Stimulated activated memory B cell treated with anti-CD40 and anti-IgM and Interleukin-4, amounts not matched to agents 10 μg/mL and 1 μg/mL and 100 μg/mL, for 72 hours (primary cell): ENCODE data around the gene PXMP2.

Experiments used
- ATAC-seq: fragments of 150-1000 bp; cut with Tn5 transposase; 2 replicates; pipeline ENCODE4 v1.10.0; 2021
- H3K27ac Mint-ChIP-seq: one replicate; pipeline ENCODE4 v1.8.0; 2022; ENCODE audit warnings: mild to moderate bottlenecking, mixed read lengths
- H3K27me3 Mint-ChIP-seq: one replicate; pipeline ENCODE4 v1.8.0; 2022; ENCODE audit warnings: mixed read lengths
- H3K36me3 Mint-ChIP-seq: one replicate; pipeline ENCODE4 v1.8.0; 2022; ENCODE audit warnings: mixed read lengths
- H3K4me1 Mint-ChIP-seq: one replicate; pipeline ENCODE4 v1.8.0; 2022; ENCODE audit warnings: mixed read lengths
- H3K4me3 Mint-ChIP-seq: one replicate; pipeline ENCODE4 v1.8.0; 2022; ENCODE audit warnings: mild to moderate bottlenecking, moderate library complexity, mixed read lengths
- H3K9me3 Mint-ChIP-seq: one replicate; pipeline ENCODE4 v1.8.0; 2022; ENCODE audit warnings: mixed read lengths

Gene PXMP2

DNA sequence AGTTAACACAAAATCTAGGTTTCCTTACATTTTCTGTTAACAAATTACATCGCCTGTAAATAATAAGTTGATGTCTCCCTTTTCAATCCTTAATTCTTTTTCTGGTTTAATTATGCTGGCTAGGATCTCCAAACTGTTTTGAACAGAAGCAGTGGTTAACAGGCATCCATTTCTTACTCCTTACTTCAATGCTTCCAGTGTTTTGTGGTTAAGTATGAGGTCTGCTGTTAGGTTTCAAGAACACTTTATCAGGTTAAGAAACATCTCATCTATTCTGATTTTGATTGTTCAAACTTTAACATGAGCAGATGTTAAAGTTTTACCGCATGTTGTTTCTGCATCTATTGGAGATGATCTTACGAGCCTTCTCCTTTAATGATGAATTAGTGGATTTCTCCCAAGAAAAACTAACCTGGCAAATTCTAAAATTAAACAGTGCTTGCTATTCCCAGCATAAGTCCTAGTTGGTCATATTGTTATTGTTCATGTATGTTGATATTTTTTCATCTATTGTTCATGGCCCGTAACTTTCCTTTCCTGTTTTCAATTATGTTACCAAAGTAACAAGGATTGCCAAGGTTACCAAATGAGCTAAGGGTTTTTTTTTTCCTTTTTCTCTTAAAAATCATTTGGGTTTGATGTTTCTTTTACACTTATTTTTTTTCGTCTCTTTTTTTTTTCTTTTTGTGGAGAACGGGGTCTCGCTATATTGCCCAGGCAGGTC is 33.7 kb upstream of the PXMP2 start:
- no peak for ATAC-seq
- no peak overlapping the region for H3K27ac Mint-ChIP-seq
- H3K4me1 Mint-ChIP-seq = no peaks in the 10 kb centered on the region
- peaks cover 63% of the 10 kb centered on the region for H3K36me3 Mint-ChIP-seq
- no peak overlapping the region for H3K4me3 Mint-ChIP-seq
- no peaks in the 10 kb centered on the region for H3K27me3 Mint-ChIP-seq
- H3K9me3 Mint-ChIP-seq = no peaks in the 10 kb centered on the region

DNA sequence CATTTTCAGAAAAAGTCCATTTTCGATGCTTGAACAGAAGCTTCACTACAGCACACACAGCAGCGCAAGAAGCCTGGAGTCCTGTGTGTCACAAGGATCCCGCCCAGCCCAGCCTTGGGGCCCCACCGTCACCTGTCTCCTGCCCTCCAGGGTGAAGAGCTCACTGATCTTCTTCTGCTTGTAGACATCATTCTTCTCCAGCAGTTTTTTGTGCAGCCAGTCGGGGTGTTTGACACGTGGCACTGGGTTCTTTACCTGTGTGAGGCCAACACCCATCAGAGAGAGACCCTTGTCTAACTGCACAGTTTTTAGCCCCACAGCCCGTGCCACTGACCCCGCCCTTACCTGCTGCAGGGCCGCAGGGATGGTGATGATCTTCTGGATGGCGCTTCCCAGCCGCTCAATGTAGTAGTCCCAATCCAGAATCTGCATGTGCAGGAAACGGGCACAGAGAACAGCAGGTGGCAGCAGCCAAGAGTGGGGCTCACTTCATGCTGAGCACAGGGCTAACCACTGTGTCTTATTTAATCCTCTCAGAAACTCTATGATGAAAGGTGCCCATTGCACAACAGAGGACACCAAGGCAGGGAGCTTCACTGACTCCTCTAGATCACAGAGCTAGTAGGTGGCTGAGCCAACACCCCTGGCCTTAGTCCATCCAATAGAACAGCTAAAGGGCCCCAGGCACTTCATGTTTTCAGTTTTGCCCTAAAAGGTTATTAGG is 30.2 kb upstream of the PXMP2 start:
- H3K4me1 Mint-ChIP-seq = no peaks in the 10 kb centered on the region
- no peak overlapping the region for H3K27ac Mint-ChIP-seq
- H3K4me3 Mint-ChIP-seq = no peak overlapping the region
- no peaks in the 10 kb centered on the region for H3K9me3 Mint-ChIP-seq
- ATAC-seq = no peak
- peaks cover 71% of the 10 kb centered on the region for H3K36me3 Mint-ChIP-seq
- H3K27me3 Mint-ChIP-seq = no peaks in the 10 kb centered on the region

DNA sequence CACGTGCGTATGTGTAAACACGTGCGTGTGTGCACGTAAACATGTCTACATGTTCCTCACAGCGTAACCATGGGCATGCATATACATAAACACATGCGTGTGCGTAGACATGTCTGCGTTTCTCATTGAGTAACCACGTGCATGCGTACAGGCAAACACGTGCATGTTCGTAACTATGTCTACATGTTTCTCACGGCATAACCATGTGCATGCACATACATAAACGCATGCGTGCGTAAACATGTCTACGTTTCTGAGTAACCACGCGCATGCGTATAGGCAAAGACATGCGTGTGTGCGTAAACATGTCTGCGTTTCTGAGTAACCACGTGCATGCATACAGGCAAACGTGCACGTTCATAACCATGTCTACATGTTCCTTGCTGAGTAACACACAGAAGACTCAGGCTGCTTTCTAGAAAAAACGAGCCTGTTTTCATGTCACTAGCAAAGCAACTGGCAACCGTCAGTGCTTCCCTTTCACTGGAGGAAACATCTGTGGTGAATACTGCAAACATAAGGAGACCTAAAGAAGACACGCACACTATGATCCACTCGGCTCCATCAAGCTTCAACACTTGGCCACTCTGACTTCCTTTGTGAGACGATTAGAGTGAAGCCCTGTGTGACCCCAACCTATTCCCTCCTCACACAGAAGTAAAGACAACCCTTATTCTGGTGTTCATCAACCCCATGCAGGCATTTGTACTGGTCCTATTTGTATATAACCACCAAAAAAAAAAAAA is 29.1 kb upstream of the PXMP2 start:
- Mint-ChIP-seq H3K36me3 (peaks cover 74% of the 10 kb centered on the region), H3K27ac (no peak overlapping the region), H3K4me1 (peaks cover 4% of the 10 kb centered on the region), H3K4me3 (no peak overlapping the region), H3K9me3 (no peaks in the 10 kb centered on the region), H3K27me3 (no peaks in the 10 kb centered on the region)
- ATAC-seq = no peak

DNA sequence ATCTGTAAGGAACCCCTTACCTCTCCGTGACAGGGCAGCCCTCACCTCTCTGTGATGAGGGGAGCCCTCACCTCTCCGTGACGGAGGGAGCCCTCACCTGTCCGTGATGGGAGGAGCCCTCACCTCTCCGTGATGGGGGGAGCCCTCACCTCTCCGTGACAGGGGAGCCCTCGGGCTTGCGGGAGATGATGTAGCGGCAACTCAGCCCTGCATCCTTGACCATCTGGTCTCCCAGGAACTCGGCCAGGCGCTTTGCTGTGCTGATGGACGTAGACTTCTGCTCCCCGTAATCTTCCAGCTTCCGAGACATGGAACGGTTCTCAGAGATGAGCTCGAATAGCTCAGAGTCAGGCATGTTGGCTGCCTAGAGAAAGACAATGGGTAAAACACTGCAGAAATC is 28.2 kb upstream of the PXMP2 start:
- no peaks in the 10 kb centered on the region for H3K9me3 Mint-ChIP-seq
- no peak for ATAC-seq
- H3K27me3 Mint-ChIP-seq = no peaks in the 10 kb centered on the region
- H3K36me3 Mint-ChIP-seq = peaks cover 73% of the 10 kb centered on the region
- H3K4me1 Mint-ChIP-seq = peaks cover 4% of the 10 kb centered on the region
- no peak overlapping the region for H3K27ac Mint-ChIP-seq
- H3K4me3 Mint-ChIP-seq = no peak overlapping the region

DNA sequence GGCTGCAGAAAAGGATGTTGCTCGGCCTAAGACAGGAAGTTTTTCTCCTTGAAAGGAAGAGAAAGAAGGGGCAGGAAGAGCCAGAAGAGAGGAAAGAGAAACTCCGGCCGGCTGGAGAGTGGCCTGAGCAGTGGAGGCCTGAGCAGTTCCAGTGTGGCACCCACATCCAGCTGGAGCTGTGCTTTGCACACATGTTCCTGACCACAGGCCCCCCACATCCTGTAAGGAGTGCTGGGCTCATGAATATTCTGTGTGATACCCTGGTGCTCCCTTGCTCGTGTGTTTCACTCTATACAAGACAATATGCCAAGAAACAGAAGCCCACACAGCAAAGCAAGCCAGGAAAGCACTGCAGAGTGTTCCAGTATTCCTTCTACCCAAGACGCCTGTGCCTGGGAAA is 27.3 kb upstream of the PXMP2 start:
- Mint-ChIP-seq H3K27me3 (no peaks in the 10 kb centered on the region), H3K36me3 (peaks cover 72% of the 10 kb centered on the region), H3K9me3 (no peaks in the 10 kb centered on the region), H3K27ac (no peak overlapping the region), H3K4me3 (no peak overlapping the region), H3K4me1 (peaks cover 4% of the 10 kb centered on the region)
- no peak for ATAC-seq

DNA sequence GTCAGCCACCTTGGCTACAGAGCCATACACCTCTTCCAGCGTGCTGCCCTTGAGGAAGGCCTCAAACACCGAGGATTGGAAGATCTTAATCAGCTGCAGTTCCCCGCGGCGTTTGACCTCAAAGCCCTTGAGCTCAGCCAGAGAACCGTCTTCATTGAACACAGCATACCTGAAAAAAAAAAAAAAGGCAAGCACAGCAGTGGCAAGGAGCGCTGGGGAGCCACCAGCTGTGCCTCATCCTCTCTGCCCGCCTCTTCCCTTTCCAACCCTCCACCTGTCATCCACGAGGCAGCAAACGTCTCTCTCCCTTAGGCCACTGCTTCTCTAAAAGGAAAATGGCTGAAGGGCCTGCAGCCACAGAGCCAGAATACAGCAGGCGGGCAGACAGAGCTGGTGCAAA is 26.4 kb upstream of the PXMP2 start:
- peaks cover 4% of the 10 kb centered on the region for H3K4me1 Mint-ChIP-seq
- H3K27me3 Mint-ChIP-seq = no peaks in the 10 kb centered on the region
- peaks cover 81% of the 10 kb centered on the region for H3K36me3 Mint-ChIP-seq
- H3K4me3 Mint-ChIP-seq = no peak overlapping the region
- no peak for ATAC-seq
- no peaks in the 10 kb centered on the region for H3K9me3 Mint-ChIP-seq
- H3K27ac Mint-ChIP-seq = no peak overlapping the region

DNA sequence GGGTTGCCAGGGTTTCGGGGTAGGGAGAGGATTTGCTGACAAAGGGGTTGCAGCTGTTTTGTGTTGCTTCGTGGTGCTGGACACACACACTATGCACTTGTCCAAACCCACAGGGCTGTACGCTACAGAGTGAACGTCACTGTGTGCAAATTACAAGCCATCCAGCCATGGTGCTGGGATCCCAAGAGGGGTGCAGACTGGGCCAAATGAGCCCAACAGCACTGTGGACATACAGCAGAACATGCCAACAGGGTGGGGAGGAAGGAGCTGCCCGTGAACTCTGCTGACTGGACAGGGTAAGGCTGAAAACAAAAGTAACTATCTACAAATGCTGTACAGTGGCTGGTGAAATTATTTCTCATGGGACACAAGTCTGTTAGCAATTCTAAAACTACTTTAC is 25.4 kb upstream of the PXMP2 start:
- H3K27ac Mint-ChIP-seq = no peak overlapping the region
- peaks cover 84% of the 10 kb centered on the region for H3K36me3 Mint-ChIP-seq
- H3K27me3 Mint-ChIP-seq = no peaks in the 10 kb centered on the region
- peaks cover 4% of the 10 kb centered on the region for H3K4me1 Mint-ChIP-seq
- H3K4me3 Mint-ChIP-seq = no peak overlapping the region
- no peaks in the 10 kb centered on the region for H3K9me3 Mint-ChIP-seq
- no peak for ATAC-seq

DNA sequence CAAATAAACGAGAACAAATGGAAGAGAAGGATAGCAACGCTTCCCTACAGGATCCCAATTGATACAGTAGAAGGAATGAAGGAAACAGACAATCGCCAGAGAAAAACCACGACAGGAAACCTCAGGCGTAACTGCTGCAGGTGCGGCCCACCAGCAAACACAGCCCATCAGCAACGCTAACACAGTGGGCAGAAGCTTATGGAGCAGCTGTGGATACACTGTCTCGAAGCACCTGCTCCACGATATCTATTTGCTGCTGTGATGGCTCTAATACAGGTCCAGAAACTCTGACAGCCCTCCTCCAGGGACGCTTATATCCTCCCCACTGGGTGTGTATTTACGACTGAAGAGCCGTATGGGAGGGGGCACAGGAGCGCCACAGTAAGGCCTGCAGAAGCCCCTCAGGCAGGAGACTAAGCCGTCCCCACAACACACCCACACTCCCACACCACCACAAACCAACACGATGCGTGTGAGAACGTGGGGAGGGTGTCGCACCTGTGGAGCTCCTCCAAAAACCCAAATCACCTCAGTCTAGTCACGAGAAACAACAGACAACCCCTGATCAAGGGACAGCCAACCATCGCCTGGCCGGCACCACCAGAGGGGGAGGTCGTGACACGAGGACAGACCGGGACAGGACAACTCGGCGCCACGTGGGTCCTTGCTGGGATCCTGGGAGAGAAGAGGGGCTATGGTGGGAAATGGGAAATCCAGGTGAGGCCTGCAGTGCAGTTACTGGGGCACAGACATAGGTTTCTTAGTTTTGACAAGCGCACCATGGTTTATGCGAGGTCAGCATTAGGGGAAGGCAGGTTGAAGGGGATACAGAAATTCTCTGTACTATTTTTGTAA is 24.3 kb upstream of the PXMP2 start:
- ATAC-seq = no peak
- no peaks in the 10 kb centered on the region for H3K9me3 Mint-ChIP-seq
- peaks cover 4% of the 10 kb centered on the region for H3K4me1 Mint-ChIP-seq
- no peaks in the 10 kb centered on the region for H3K27me3 Mint-ChIP-seq
- peaks cover 84% of the 10 kb centered on the region for H3K36me3 Mint-ChIP-seq
- H3K4me3 Mint-ChIP-seq = no peak overlapping the region
- no peak overlapping the region for H3K27ac Mint-ChIP-seq

DNA sequence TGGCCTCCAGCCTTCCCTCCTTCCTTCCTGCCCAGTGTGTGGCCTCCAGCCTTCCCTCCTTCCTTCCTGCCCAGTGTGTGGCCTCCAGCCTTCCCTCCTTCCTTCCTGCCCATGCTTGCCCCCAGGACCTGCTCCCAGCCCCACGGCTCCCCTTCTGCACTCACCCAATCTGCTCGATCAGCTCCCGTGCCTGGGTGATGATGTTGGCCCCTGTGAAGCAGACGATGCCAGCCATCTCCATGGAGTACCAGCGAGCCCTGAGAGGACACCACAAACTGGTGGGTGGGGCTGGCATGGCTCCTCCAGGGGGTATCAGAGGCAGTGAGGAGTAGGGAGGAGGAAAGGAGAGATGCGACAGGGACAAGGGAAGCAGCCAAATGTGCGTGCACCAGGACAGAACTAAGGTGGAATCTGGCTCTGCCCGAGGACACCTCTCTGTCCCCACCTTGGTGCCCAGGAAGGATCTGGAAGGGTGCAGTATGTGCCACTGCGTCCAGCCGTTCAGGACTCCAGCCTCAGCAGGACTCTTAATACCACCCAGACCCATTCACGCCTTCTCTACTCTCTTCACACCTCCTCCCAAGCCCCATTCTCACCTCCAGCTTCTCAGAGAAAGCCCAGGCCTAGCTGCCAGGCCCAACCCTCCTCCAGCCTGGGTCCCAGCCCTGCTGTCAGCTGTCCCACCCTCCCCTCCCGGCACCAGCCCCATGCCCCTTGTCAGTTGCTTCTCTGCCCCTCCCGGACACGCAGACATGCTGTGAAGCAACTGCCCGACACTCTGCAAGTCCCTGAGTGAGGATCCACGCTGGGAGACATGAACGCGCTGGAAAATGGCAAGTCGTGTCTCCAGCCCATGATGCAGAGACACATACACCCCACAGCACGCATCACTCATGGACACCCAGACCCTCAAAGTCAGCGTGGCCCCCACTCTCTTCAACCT is 22.9 kb upstream of the PXMP2 start:
- no peak for ATAC-seq
- H3K4me3 Mint-ChIP-seq = no peak overlapping the region
- no peaks in the 10 kb centered on the region for H3K9me3 Mint-ChIP-seq
- peaks cover 4% of the 10 kb centered on the region for H3K4me1 Mint-ChIP-seq
- H3K27me3 Mint-ChIP-seq = no peaks in the 10 kb centered on the region
- H3K27ac Mint-ChIP-seq = no peak overlapping the region
- H3K36me3 Mint-ChIP-seq = peaks cover 84% of the 10 kb centered on the region

DNA sequence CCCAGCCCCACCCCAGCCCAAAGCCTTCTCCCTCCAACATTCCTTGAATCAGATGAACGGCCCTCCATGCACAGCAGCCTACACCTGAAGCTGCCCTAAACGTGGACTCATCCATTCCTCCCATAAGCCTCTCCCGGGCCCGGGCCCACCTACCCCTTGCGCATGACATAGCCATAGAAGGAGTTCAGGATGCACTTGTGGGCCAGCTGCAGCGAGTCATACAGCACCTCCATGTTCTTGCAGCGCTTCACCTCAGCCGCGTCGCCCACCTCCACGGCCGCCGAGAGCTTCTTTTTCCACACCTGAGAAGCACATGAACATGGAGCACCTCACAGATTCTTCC is 22.3 kb upstream of the PXMP2 start:
- Mint-ChIP-seq H3K27me3 (no peaks in the 10 kb centered on the region), H3K4me3 (no peak overlapping the region), H3K9me3 (no peaks in the 10 kb centered on the region), H3K36me3 (peaks cover 84% of the 10 kb centered on the region), H3K27ac (no peak overlapping the region), H3K4me1 (peaks cover 4% of the 10 kb centered on the region)
- ATAC-seq = no peak

DNA sequence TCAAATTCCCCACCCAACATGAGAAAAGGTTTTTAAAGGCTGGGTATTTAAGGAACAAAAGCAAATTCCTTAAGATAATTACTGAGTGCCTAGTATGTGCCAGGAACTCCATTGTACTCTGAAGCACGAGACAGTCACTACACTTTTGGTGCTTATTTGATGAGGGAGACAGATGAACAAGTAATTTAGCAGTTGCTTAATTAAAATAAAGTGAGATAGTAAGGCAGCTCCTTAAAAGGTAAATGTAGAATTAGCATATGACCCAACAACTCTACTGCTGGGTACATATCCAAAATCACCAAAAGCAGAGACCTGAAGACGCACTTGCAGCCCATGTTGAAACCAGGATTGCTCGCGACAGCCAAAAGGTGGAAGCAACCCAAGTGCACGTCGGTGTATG is 21.6 kb upstream of the PXMP2 start:
- no peak for ATAC-seq
- H3K27ac Mint-ChIP-seq = no peak overlapping the region
- H3K4me3 Mint-ChIP-seq = no peak overlapping the region

DNA sequence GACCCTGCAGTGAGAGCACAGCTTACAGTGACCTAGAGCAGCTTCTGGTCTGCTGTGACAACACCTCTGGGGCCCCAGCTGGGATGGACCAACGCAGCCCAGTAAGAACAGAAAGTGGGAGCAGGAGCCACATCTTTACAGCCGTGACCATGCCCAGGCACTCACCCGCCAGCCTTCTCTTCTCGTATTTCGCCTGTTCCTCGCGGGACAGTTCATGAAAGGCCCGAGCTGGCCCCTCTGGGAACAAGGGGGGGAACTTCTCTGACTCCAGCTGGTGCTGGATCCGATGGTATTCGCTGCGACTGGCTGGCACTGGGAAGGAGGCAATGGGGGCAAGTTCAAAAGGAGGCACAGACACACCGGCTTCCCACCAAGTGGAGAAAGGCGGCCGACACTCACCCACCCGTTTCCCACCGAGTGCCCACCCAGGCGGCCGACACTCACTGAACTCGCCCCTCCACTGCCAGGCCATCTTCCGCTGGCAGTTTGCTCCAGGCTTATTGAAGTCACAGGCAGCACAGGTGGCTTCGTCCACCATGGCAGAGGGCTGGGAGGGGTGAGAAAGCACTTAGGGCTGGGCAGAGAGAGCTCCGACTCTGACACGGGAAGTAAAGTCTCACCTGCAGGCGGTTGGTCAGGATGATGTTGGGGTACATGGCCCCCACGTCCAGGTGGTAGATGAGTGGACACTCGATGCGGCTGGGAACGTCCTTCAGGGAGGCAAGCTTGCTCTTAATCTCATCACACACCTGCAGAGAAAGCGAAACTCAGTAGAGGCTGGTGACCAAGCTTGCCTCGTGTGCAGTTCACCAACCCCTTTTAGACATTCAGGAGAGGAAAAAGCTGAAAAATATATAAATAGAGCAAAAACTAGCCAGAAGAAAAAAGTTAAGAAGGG is 18.9 kb upstream of the PXMP2 start:
- H3K36me3 Mint-ChIP-seq = peaks cover 73% of the 10 kb centered on the region
- no peak overlapping the region for H3K27ac Mint-ChIP-seq
- H3K27me3 Mint-ChIP-seq = no peaks in the 10 kb centered on the region
- no peaks in the 10 kb centered on the region for H3K4me1 Mint-ChIP-seq
- H3K4me3 Mint-ChIP-seq = no peak overlapping the region
- no peaks in the 10 kb centered on the region for H3K9me3 Mint-ChIP-seq
- no peak for ATAC-seq

More for the DNA sequence above, 21.6 kb upstream of the PXMP2 start:
- peaks cover 81% of the 10 kb centered on the region for H3K36me3 Mint-ChIP-seq
- no peaks in the 10 kb centered on the region for H3K9me3 Mint-ChIP-seq
- H3K27me3 Mint-ChIP-seq = no peaks in the 10 kb centered on the region
- H3K4me1 Mint-ChIP-seq = peaks cover 4% of the 10 kb centered on the region

DNA sequence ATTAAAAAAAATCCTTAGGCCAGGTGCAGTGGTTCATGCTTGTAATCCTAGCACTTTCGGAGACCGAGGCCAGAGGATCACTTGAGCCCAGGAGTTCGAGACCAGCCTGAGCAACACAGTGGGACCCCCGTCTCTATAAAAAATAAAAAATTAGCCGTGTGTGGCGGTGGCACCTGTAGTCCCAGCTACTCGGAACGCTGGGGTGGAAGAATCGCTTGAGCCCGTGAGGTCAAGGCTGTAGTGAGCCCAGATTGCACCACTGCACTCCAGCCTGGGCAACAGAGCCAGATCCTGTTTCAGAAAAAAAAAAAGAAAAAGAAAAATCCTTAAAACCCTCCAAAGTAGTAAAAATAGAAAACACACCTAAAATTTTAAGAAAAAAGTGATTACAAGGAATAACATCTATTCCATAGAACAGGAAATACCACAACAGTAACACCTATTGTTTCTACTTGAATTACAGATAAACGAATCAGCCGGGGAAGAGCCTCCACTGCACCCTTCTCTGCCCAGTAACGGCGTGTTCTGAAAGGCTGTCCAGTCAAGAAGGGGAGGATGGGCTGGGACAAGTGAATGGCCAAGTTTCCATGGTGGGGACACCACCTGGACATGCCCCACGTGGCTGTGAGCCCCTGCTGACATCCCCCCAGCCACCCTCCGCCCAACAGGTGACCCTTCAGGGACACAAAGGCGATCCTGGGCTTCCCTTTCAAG is 18.1 kb upstream of the PXMP2 start:
- peaks cover 71% of the 10 kb centered on the region for H3K36me3 Mint-ChIP-seq
- no peak for ATAC-seq
- H3K27ac Mint-ChIP-seq = no peak overlapping the region
- no peaks in the 10 kb centered on the region for H3K9me3 Mint-ChIP-seq
- no peak overlapping the region for H3K4me3 Mint-ChIP-seq
- H3K27me3 Mint-ChIP-seq = no peaks in the 10 kb centered on the region
- no peaks in the 10 kb centered on the region for H3K4me1 Mint-ChIP-seq
